ENCODE results near the gene CNNM4. TPM values are rescaled to one million over a fixed set of nuclear protein-coding genes. Genes with fewer than 3 reads are reported as not detected.

Gene CNNM4
- total RNA-seq, 1 donor from 2014 or later: 15.5 TPM

- H3K9me3 Mint-ChIP-seq: no peaks in the 10 kb centered on the region
- H3K4me1 ChIP-seq: no peaks in the 10 kb centered on the region
- H2AFZ ChIP-seq (replicated peaks): no peak overlapping the region
- no peak for DNase-seq (ENCODE audit: low spot score)
- H3K9me3 ChIP-seq (ENCODE audit: low read depth): no peaks in the 10 kb centered on the region
- H3K4me2 ChIP-seq: no peak overlapping the region
- H3K27ac Mint-ChIP-seq: no peak overlapping the region
- no peaks in the 10 kb centered on the region for H3K27me3 ChIP-seq
- peaks cover 16% of the 10 kb centered on the region for H3K4me1 Mint-ChIP-seq
- H3K36me3 ChIP-seq: no peaks in the 10 kb centered on the region
- no peak overlapping the region for H3K9ac ChIP-seq
- no peaks in the 10 kb centered on the region for H3K36me3 Mint-ChIP-seq
- no peak overlapping the region for H3K4me3 Mint-ChIP-seq
- peaks cover 12% of the 10 kb centered on the region for H3K79me2 ChIP-seq (ENCODE audit: low read depth)
- no peak overlapping the region for H3K4me3 ChIP-seq
- no peak overlapping the region for H3K27ac ChIP-seq
- H3K27me3 Mint-ChIP-seq (ENCODE audit: insufficient read depth, low read depth): peaks cover 3% of the 10 kb centered on the region
- H4K20me1 ChIP-seq (ENCODE audit: low read depth): peaks cover 22% of the 10 kb centered on the region
- no peaks in the 10 kb centered on the region for H3F3A ChIP-seq (ENCODE audit: low read depth)
- TF ChIP-seq EZH2 (IDR thresholded peaks at IDR 0.05): no peak
- TF ChIP-seq CTCF (IDR thresholded peaks at IDR 0.05): no peak
- TF ChIP-seq EZH2phosphoT487 (IDR thresholded peaks at IDR 0.05): no peak
Measured at GRCh38 chr2:96773922-96774321, 13.2 kb downstream of the CNNM4 start.

- H3K9me3 ChIP-seq (ENCODE audit: low read depth): no peaks in the 10 kb centered on the region
- no peaks in the 10 kb centered on the region for H3F3A ChIP-seq (ENCODE audit: low read depth)
- H3K27me3 Mint-ChIP-seq (ENCODE audit: insufficient read depth, low read depth): peaks cover 3% of the 10 kb centered on the region
- H3K4me3 ChIP-seq: no peak overlapping the region
- peaks cover 13% of the 10 kb centered on the region for H4K20me1 ChIP-seq (ENCODE audit: low read depth)
- H3K79me2 ChIP-seq (ENCODE audit: low read depth): peaks cover 6% of the 10 kb centered on the region
- no peak overlapping the region for H3K4me3 Mint-ChIP-seq
- H3K27ac ChIP-seq: no peak overlapping the region
- peaks cover 13% of the 10 kb centered on the region for H3K4me1 Mint-ChIP-seq
- no peaks in the 10 kb centered on the region for H3K36me3 Mint-ChIP-seq
- no peak for DNase-seq (ENCODE audit: low spot score)
- H3K9me3 Mint-ChIP-seq: peaks cover 2% of the 10 kb centered on the region
- no peak overlapping the region for H3K9ac ChIP-seq
- no peaks in the 10 kb centered on the region for H3K36me3 ChIP-seq
- H3K4me2 ChIP-seq: no peak overlapping the region
- no peak overlapping the region for H2AFZ ChIP-seq (replicated peaks)
- TF ChIP-seq CTCF (IDR thresholded peaks at IDR 0.05) (no peak), EZH2phosphoT487 (IDR thresholded peaks at IDR 0.05) (no peak), EZH2 (IDR thresholded peaks at IDR 0.05) (no peak)
- H3K27ac Mint-ChIP-seq: no peak overlapping the region
- no peaks in the 10 kb centered on the region for H3K4me1 ChIP-seq
- H3K27me3 ChIP-seq: no peaks in the 10 kb centered on the region
Measured at GRCh38 chr2:96775160-96775559, 14.5 kb downstream of the CNNM4 start.

GRCh38 chr2:96783388-96783787 lies 22.7 kb downstream of the CNNM4 start:
- H3K27me3 Mint-ChIP-seq (ENCODE audit: insufficient read depth, low read depth): peaks cover 2% of the 10 kb centered on the region
- peaks cover 3% of the 10 kb centered on the region for H3K9me3 Mint-ChIP-seq
- no peaks in the 10 kb centered on the region for H3K36me3 Mint-ChIP-seq
- Histone ChIP-seq H4K20me1 (ENCODE audit: low read depth) (peaks cover 6% of the 10 kb centered on the region), H2AFZ (replicated peaks) (no peak overlapping the region), H3K4me3 (no peak overlapping the region), H3K27me3 (no peaks in the 10 kb centered on the region), H3F3A (ENCODE audit: low read depth) (no peaks in the 10 kb centered on the region), H3K36me3 (no peaks in the 10 kb centered on the region), H3K9me3 (ENCODE audit: low read depth) (no peaks in the 10 kb centered on the region), H3K4me2 (no peak overlapping the region), H3K4me1 (peaks cover 3% of the 10 kb centered on the region), H3K9ac (no peak overlapping the region), H3K79me2 (ENCODE audit: low read depth) (no peaks in the 10 kb centered on the region), H3K27ac (no peak overlapping the region)
- peaks cover 8% of the 10 kb centered on the region for H3K4me1 Mint-ChIP-seq
- H3K4me3 Mint-ChIP-seq: no peak overlapping the region
- TF ChIP-seq EZH2 (IDR thresholded peaks at IDR 0.05): no peak
- TF ChIP-seq CTCF (IDR thresholded peaks at IDR 0.05): no peak
- TF ChIP-seq EZH2phosphoT487 (IDR thresholded peaks at IDR 0.05): no peak
- H3K27ac Mint-ChIP-seq: no peak overlapping the region
- no peak for DNase-seq (ENCODE audit: low spot score)
